Breast epithelium (tissue), 4 donors: ENCODE data around the gene GNG14. TPM values are rescaled to one million over a fixed set of nuclear protein-coding genes. Genes with fewer than 3 reads are reported as not detected.
A peak's percentile ranks its signal among the peaks of the same experiment; 100 is the strongest.
"Not testable (repeated sequence)": the region's sequence is repeated elsewhere in the genome, so short reads cannot be mapped to it uniquely, and the experiment has no call there.

Experiments used
- DNase-seq, 2 donors: peaks; one replicate each; pipeline ENCODE4 v3.0.0-alpha.2; 2019; ENCODE audit warnings: low spot score in 2 of 2
- H3K27ac ChIP-seq, 2 donors: fragments of 200-600 bp; sonication (generic) in 1 of 2; one replicate each; pipeline ENCODE4 v1.5.1; 2016 to 2019; ENCODE audit warnings: mild to moderate bottlenecking in 1 of 2
- H3K27me3 ChIP-seq, 2 donors: fragments of 200-600 bp; sonication (generic) in 1 of 2; one replicate each; pipeline versions ENCODE4 v1.5.1 to v1.6.0; 2017 to 2019; ENCODE audit warnings: control low read depth in 1 of 2, mild to moderate bottlenecking in 1 of 2
- H3K36me3 ChIP-seq: fragments of 200-600 bp; one replicate; pipeline ENCODE4 v1.5.1; 2019
- H3K4me1 ChIP-seq, 2 donors: fragments of 200-600 bp; sonication (generic); one replicate each; pipeline ENCODE4 v1.5.1; 2016 to 2019; ENCODE audit warnings: control low read depth in 1 of 2
- H3K4me3 ChIP-seq, 3 donors: fragments of 200-600 bp; sonication (generic); 1 replicate in 2 of 3; 2 replicates in 1 of 3; pipeline ENCODE4 v1.5.1; 2016 to 2019; ENCODE audit warnings: mild to moderate bottlenecking in 3 of 3, moderate library complexity in 2 of 3
- H3K9me3 ChIP-seq, 2 donors: fragments of 200-600 bp; sonication (generic) in 1 of 2; one replicate each; pipeline ENCODE4 v1.5.1; 2016 to 2019; ENCODE audit warnings: control low read depth in 1 of 2
- POLR2A ChIP-seq: fragments of 450-650 bp; IDR thresholded peaks from one replicate; pipeline ENCODE4 v1.6.1; 2016; ENCODE audit warnings: antibody characterized with exemption, mild to moderate bottlenecking, moderate library complexity
- POLR2AphosphoS5 ChIP-seq, 3 donors: sonication (generic); formaldehyde crosslinking; IDR thresholded peaks; one replicate each; pipeline ENCODE4 v1.6.1; 2017; ENCODE audit warnings: antibody characterized with exemption in 3 of 3
- intact Hi-C: fragments of 100-400 bp; cut with DNase I; formaldehyde crosslinking; loops from one replicate; pipeline ENCODE4 v1.15.1; 2023; ENCODE audit warnings: low total_unique reads
- total RNA-seq, 3 donors: library from RNA; depleted of rRNA; stranded (reverse); fragments of >200 nt; gene quantifications; one replicate each; pipeline ENCODE4 v1.1.0, GENCODE V29; 2016
- TF ChIP-seq, protein P1 (sequence below), 3 donors: fragments of 450-650 bp; IDR thresholded peaks; one replicate each; pipeline ENCODE4 v1.5.1; 2016 to 2017; ENCODE audit warnings: antibody characterized with exemption in 3 of 3, mild to moderate bottlenecking in 3 of 3, moderate library complexity in 3 of 3

The GNG14 gene
- total RNA-seq, 3 donors from 2014 or later, result not detected

DNA sequence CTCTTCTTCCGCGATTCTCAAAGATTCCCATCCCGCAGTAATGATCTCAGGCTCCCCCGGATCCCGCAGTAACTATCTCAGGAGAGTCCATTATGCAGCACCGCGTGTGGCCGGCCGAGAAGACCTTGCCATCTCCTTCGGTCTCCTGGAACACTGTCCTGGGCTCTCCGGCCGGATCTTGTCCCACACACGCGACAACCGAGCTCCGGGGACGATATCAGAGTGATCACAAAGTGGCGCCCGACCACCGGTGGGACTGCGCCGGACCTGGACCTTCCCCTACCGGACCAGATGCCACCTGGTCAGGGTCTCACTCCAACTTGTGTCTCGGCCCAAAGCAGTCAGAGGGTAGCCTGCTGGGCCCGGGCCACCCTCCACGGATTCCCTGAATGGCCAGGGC lies 45.3 kb upstream of the GNG14 start:
- H3K9me3 ChIP-seq, result no peaks in the 10 kb centered on the region
- no peak for DNase-seq
- no peaks in the 10 kb centered on the region for H3K36me3 ChIP-seq
- no peak overlapping the region for H3K4me3 ChIP-seq
- TF ChIP-seq POLR2A (no peak), POLR2AphosphoS5 (IDR thresholded peaks at IDR 0.05) (no peak)
- TF ChIP-seq, protein P1, sequence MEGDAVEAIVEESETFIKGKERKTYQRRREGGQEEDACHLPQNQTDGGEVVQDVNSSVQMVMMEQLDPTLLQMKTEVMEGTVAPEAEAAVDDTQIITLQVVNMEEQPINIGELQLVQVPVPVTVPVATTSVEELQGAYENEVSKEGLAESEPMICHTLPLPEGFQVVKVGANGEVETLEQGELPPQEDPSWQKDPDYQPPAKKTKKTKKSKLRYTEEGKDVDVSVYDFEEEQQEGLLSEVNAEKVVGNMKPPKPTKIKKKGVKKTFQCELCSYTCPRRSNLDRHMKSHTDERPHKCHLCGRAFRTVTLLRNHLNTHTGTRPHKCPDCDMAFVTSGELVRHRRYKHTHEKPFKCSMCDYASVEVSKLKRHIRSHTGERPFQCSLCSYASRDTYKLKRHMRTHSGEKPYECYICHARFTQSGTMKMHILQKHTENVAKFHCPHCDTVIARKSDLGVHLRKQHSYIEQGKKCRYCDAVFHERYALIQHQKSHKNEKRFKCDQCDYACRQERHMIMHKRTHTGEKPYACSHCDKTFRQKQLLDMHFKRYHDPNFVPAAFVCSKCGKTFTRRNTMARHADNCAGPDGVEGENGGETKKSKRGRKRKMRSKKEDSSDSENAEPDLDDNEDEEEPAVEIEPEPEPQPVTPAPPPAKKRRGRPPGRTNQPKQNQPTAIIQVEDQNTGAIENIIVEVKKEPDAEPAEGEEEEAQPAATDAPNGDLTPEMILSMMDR (IDR thresholded peaks at IDR 0.05), result no peak
- no peaks in the 10 kb centered on the region for H3K4me1 ChIP-seq
- intact Hi-C loops, result loop anchor here (5.0 kb wide), 1 partner anchor 875 kb away; the partner anchor contains the start of gene ZNF441
- H3K27me3 ChIP-seq, result no peaks in the 10 kb centered on the region
- no peak overlapping the region for H3K27ac ChIP-seq

DNA sequence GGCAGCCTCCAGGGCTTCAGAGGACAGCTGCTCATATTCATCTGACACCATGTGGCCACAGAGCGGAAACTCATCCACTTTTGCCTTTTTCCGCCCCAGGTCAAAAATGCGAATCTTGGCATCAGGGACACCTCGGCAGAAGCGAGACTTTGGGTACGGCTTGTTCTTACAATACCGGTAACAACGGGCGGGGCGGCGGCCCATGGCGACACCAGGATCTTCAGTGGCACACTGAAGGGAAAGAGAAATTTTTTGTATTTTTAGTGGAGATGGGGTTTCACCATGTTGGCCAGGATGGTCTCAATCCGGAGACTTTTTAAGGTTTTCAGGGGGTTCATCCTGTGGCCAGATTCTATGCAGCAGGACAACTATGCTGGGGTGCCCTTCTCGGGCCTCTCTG lies 44.1 kb upstream of the GNG14 start:
- H3K27ac ChIP-seq, H3K4me1 ChIP-seq, H3K36me3 ChIP-seq, DNase-seq, H3K9me3 ChIP-seq, H3K4me3 ChIP-seq, H3K27me3 ChIP-seq: not testable (repeated sequence)
- intact Hi-C loops, result loop anchor here (5.0 kb wide), 1 partner anchor 876 kb away; the partner anchor contains the start of gene ZNF441

DNA sequence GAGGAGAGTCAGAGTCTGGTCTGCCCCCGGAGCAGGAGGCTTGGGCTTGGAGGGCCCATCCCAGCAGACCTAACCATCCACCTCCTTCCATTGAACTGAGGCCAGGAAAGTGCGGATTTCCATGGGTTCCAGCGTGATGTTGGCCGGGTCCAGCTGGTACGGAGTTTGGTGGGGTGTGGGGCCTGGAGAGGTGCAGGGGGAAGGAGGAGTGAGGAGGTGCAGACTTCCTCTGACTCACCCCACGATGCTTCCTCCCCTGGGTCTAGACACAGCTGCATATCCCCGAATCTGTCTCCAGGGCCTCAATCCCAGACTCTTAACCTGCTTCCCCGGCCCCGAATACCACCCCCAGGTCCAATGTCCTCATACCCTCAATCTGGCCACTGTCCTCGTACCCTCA lies 41.2 kb upstream of the GNG14 start:
- H3K4me3 ChIP-seq, result no peak overlapping the region
- no peak for TF ChIP-seq POLR2AphosphoS5 (IDR thresholded peaks at IDR 0.05)
- TF ChIP-seq, protein P1 (IDR thresholded peaks at IDR 0.05), result no peak
- TF ChIP-seq POLR2A, result no peak
- H3K27ac ChIP-seq, result no peak overlapping the region
- H3K27me3 ChIP-seq, result no peaks in the 10 kb centered on the region
- DNase-seq, result no peak
- intact Hi-C loops, result no loop called here
- H3K36me3 ChIP-seq, result no peaks in the 10 kb centered on the region
- no peaks in the 10 kb centered on the region for H3K9me3 ChIP-seq
- H3K4me1 ChIP-seq, result peaks cover 0 to 8% of the 10 kb centered on the region in 2 donors

DNA sequence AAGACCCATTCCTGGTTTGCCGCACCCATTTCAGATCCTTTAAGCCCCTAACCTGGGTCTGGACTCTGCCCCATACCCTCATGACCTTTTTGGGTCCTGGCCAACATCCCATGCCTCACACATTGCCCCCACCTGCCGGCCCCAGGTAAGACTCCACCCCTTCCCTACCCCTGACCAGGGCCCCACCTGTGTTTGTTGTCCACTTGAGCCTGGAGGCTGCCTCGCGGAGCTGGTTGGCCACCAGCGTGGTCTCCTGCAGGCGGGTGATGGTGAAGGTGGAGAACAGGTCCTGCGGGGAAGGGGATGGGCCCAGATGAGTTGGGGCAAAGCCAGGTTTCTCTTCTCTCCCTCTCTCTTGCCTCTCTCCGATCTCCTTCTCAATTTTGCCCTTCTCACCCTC lies 40.8 kb upstream of the GNG14 start:
- no peak overlapping the region for H3K4me3 ChIP-seq
- DNase-seq, result no peak
- no peak overlapping the region for H3K27ac ChIP-seq
- no peaks in the 10 kb centered on the region for H3K9me3 ChIP-seq
- no peaks in the 10 kb centered on the region for H3K36me3 ChIP-seq
- intact Hi-C loops, result no loop called here
- no peaks in the 10 kb centered on the region for H3K27me3 ChIP-seq
- TF ChIP-seq, protein P1 (IDR thresholded peaks at IDR 0.05), result no peak
- TF ChIP-seq POLR2A, result no peak
- TF ChIP-seq POLR2AphosphoS5 (IDR thresholded peaks at IDR 0.05), result no peak
- peaks cover 0 to 8% of the 10 kb centered on the region in 2 donors for H3K4me1 ChIP-seq

DNA sequence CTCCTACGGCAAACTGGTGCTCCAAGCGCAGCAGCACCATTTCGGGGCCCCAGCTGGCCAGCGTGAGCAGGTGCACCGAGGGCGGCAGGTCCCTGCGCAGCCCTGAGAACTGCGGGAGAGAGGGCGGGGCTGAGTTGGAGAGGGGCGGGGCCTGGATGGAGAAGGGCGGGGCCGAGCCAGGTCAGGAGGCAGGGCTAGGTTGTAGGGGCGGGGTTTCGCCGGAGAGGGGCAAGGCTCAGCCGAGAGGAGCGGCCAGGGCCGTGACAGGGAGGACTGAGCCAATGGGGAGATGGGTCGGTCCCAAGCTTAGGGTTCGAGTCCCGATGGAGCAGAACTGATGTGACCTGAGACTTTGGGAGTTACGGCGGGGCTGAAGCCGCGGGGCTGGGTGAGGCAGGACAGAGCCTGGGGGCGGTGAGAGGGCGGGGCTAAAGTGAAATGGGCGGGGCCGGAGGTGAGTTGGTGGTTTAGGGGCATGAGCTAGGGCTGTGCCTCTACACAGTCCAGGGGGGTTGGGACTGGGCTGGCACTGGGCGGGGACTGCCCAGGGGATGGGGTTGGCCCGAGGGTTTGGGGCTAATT lies 40.2 kb upstream of the GNG14 start:
- H3K9me3 ChIP-seq, result no peaks in the 10 kb centered on the region
- H3K4me1 ChIP-seq, result peaks cover 0 to 8% of the 10 kb centered on the region in 2 donors
- no peaks in the 10 kb centered on the region for H3K27me3 ChIP-seq
- no peak overlapping the region for H3K27ac ChIP-seq
- peak overlapping the region in 2 of 3 donors; percentile 44 to 63 for H3K4me3 ChIP-seq
- TF ChIP-seq, protein P1 (IDR thresholded peaks at IDR 0.05), result no peak
- TF ChIP-seq POLR2AphosphoS5 (IDR thresholded peaks at IDR 0.05), result no peak
- no peak for TF ChIP-seq POLR2A
- peak in 1 of 2 donors; percentile 68 for DNase-seq
- intact Hi-C loops, result no loop called here
- H3K36me3 ChIP-seq, result no peaks in the 10 kb centered on the region
